Measurements from ENCODE around the gene MASP1.

MASP1 gene

DNA sequence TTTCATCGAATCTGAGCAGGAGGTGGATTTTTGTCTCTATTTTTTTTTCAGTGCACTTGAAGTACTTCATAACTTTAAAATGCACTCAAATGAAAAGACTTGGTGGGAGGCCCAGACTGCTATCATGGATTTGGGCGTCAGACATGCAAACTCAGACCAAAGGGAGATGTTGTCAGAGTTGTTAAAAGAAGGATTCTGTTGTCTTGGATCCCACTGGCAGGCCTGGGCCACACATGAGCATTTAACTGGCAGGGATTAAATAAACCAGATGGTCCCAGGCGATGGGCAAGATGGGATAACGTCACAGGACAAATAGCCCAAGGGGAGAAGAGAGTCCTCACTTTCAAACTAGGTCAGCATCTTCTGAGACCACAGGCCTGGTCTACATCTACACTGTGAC lies 78.8 kb downstream of the MASP1 start:
- TF ChIP-seq, protein P1, sequence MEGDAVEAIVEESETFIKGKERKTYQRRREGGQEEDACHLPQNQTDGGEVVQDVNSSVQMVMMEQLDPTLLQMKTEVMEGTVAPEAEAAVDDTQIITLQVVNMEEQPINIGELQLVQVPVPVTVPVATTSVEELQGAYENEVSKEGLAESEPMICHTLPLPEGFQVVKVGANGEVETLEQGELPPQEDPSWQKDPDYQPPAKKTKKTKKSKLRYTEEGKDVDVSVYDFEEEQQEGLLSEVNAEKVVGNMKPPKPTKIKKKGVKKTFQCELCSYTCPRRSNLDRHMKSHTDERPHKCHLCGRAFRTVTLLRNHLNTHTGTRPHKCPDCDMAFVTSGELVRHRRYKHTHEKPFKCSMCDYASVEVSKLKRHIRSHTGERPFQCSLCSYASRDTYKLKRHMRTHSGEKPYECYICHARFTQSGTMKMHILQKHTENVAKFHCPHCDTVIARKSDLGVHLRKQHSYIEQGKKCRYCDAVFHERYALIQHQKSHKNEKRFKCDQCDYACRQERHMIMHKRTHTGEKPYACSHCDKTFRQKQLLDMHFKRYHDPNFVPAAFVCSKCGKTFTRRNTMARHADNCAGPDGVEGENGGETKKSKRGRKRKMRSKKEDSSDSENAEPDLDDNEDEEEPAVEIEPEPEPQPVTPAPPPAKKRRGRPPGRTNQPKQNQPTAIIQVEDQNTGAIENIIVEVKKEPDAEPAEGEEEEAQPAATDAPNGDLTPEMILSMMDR (IDR thresholded peaks at IDR 0.05; ENCODE audit: low read depth, low read length, missing control alignments), result no peak
- no peak for DNase-seq (ENCODE audit: low read depth)
- no peak overlapping the region for H3K4me3 ChIP-seq (ENCODE audit: low read depth, low read length)
- in situ Hi-C loops (cut with HindIII; ENCODE audit: low sequenced_read_pairs), result loop anchor here (25.0 kb wide), 1 partner anchor 475 kb away; no protein-coding TSS in a partner anchor

DNA sequence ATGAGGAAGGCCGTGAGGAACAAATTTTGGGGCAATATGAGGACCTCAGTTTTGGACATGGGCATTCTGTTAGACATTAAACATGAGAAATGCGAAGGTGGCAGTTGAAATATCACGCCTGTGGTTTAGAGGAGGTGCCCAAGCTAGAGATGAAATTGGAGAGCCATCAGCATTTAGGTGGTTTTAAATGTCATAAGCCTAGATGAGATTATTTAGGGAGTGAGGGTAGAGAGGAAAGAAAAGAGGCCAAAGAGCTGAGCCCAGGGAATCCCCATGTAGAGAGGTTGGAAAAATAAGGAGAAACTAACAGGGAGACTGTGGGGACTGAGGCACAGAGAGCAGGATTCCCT lies 79.4 kb downstream of the MASP1 start:
- DNase-seq (ENCODE audit: low read depth), result no peak
- H3K4me3 ChIP-seq (ENCODE audit: low read depth, low read length), result no peak overlapping the region
- in situ Hi-C loops (cut with HindIII; ENCODE audit: low sequenced_read_pairs), result loop anchor here (25.0 kb wide), 1 partner anchor 475 kb away; no protein-coding TSS in a partner anchor
- TF ChIP-seq, protein P1 (IDR thresholded peaks at IDR 0.05; ENCODE audit: low read depth, low read length, missing control alignments), result no peak

DNA sequence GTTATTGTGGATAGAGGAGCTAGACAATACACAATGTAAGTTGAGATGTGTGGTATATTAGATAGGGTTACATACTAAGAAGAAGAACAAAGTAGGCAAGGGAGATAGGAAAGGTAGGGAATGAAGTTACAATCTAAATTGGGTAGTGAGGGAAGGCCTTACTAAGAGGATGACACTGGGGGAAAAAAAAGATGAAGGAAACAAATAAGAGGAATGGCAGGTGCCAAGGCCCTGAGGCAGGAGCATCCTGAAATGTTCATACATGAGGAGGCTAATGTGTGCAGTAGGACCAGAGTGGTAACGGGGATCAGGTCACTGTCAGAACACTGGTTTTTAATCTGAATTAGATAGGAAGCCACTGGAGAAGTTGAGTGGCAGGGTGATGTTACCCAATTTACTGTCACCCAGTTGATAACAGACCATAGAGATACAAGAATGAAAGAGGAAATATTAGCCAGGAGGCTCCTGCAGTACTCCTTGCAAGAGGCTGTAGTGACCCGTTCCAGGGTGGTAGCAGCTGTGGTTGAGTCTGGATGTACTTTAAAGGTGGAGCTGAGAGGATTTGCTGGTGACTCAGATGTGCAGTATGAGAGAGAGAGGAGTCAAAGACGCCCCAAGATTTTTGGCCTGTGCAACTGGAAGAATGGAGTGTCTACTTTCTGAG lies 79.9 kb downstream of the MASP1 start:
- in situ Hi-C loops (cut with HindIII; ENCODE audit: low sequenced_read_pairs), result loop anchor here (25.0 kb wide), 1 partner anchor 476 kb away; no protein-coding TSS in a partner anchor
- TF ChIP-seq, protein P1 (IDR thresholded peaks at IDR 0.05; ENCODE audit: low read depth, low read length, missing control alignments), result no peak
- DNase-seq (ENCODE audit: low read depth), result peak; percentile 62
- no peak overlapping the region for H3K4me3 ChIP-seq (ENCODE audit: low read depth, low read length)

DNA sequence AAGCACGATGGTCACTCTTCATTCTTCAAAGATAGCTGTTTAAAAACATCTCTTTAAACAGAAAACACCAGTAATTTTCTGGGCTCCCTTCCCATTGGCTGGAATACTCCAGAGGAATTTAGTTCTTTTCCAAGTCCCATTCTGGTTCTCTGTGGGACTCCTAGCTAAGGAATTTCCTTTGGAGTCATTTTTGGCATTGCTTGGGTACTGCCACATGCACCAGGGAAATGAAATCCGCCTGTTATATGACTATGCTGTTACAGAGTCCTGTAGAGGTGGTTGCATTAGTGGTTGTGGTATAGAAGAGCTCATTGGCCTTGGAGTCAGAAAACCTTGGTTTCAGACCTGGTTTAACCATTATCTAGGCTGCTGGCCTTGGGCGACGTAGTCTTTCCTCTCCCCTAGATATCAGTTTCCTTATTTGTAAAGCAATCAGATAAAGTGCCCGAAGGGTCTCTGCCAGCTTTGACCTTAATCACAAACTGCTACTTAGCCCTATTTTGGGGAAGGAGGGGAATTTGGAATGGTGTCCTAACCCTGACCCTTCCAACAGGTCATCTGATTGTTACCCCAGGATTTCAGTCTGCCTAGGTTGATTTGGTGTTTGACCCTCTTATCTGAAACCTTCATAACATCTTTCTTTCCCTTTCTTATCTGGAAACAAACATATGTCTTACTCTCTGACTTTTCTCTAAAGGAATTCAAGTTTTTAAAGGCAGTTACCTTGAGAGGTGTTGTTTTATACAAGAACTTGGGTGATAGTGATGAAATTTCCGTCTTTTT lies 80.8 kb downstream of the MASP1 start:
- TF ChIP-seq, protein P1 (IDR thresholded peaks at IDR 0.05; ENCODE audit: low read depth, low read length, missing control alignments), result no peak
- H3K4me3 ChIP-seq (ENCODE audit: low read depth, low read length), result no peak overlapping the region
- peak; percentile 95 for DNase-seq (ENCODE audit: low read depth)
- in situ Hi-C loops (cut with HindIII; ENCODE audit: low sequenced_read_pairs), result loop anchor here (25.0 kb wide), 1 partner anchor 477 kb away; no protein-coding TSS in a partner anchor

DNA sequence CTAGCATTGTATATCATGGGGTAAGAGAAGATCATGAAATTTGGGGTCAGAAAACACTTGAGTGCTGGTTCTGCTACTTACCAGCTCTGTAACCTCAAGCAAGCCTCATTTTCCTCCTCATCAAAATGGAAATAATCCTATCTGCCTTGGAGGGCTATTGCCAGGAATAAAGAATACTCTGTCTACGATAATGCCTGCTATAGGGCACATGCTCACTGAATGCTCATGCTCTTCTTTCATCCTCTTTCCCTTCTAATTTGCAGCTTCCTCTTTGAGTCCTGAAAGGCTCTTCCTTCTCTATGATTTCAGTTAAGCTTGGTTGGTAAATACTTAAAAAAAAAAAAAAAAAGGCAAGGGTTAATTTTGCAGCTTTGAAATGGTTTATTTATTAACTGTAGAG lies 81.4 kb downstream of the MASP1 start:
- no peak for DNase-seq (ENCODE audit: low read depth)
- TF ChIP-seq, protein P1 (IDR thresholded peaks at IDR 0.05; ENCODE audit: low read depth, low read length, missing control alignments), result no peak
- H3K4me3 ChIP-seq (ENCODE audit: low read depth, low read length), result no peak overlapping the region
- in situ Hi-C loops (cut with HindIII; ENCODE audit: low sequenced_read_pairs), result loop anchor here (25.0 kb wide), 1 partner anchor 477 kb away; no protein-coding TSS in a partner anchor

DNA sequence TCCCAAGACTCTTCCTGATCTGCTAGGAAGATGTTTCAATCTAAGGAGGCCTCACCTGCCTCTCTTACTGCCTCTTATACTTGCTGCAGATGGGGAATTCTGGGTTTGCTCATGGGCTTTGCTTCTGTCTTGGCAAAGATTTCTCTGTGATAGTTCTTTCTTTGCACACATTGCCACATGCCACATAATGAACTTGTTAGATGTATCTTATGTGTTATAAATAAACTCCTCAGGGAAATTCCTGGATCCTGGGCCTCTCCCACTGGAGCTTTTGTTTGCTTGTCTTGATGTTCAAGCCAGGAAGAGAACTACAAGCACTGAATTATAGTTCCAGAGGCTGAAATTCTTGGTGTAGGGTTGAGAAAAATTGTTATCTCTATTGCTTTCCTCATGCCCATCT lies 82.0 kb downstream of the MASP1 start:
- DNase-seq (ENCODE audit: low read depth), result no peak
- H3K4me3 ChIP-seq (ENCODE audit: low read depth, low read length), result no peak overlapping the region
- TF ChIP-seq, protein P1 (IDR thresholded peaks at IDR 0.05; ENCODE audit: low read depth, low read length, missing control alignments), result no peak
- in situ Hi-C loops (cut with HindIII; ENCODE audit: low sequenced_read_pairs), result loop anchor here (5.0 to 25.0 kb wide), 2 partner anchors 108 to 478 kb away; no protein-coding TSS in a partner anchor

Data from astrocyte of the cerebellum (primary cell).